HG02798 (cell line): ENCODE measurements around the gene NMUR1.
A peak's percentile ranks its signal among the peaks of the same experiment; 100 is the strongest.

ENCODE experiments used
- ATAC-seq: cut with Tn5 transposase; IDR thresholded peaks from one replicate; pipeline ENCODE4 v1.9.1; 2021; ENCODE audit warnings: mild to moderate bottlenecking; ENCODE audit not compliant: unreplicated experiment, poor library complexity

NMUR1 gene

DNA sequence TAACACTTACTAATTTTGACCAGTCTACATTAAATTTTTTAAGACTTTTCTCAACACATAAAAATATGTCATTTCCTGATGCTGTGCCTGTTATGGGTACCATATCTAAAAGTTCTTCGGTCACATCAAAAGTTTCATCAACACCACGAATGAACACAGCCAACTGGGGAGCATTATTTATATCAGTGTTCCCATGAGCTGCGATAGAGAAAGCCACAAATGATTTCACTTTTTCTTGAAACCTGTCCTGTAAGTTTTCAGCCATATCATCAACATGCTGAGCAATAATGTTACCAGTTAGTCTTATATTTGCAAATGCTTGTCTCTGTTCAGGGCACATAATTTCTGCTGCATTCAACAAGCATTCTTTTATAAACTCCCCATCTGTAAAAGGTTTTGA, 35.6 kb downstream of the NMUR1 start:
- no peak for ATAC-seq

DNA sequence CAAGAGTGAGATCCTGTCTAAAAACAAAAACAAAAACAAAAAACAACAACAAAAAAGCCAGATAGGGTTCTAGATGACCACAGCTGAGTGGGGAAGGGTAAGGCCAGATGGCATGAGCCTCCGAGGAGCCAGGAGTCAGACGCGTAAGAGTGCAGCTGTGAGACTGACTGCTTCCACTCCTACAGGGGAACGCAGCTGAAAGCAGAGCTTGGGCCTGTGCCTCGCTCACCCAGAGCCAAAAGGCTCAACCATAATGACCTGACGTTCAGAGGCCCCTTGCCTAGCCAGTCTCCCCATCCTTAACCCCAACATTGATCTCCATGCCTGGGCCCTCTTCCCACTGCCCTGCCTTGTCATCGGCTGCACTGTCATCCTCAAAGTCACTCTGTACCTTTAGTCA, 39.4 kb downstream of the NMUR1 start:
- no peak for ATAC-seq

DNA sequence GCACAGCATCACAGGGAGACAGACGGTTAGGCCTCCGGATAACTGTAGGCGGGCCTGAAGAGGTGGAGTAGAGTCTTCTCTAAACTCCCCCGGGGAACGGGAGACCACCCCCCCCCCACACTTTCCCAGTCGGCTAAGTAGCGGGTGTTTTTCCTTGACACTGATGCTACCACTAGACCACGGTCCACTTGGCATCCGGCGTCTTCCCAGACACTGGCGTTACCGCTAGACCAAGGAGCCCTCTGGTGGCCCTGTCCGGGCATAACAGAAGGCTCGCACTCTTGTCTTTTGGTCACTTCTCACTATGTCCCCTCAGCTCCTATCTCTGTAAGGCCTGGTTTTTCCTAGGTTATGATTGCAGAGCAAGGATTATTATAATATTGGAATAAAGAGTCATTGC, 40.3 kb downstream of the NMUR1 start:
- ATAC-seq: no peak

DNA sequence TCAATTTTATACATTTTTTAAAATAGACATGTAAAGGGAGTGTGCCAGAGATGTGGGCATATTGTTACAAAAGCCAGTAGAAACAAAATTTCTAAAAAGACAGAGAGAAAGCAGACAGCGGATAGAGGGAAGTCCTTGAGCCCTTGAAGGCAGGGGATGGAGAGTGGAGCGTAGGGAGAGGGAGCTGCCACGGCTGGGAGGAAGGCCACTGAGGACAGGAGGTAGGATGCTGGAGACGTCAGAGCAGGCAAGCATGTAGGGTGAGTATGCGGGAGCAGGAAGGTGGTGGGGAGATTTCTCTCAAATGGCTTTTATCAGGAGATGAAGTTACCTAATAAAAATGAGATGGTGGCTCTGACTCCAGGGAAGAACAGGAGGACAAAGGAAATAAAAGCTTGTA, 41.9 kb downstream of the NMUR1 start:
- ATAC-seq: no peak

DNA sequence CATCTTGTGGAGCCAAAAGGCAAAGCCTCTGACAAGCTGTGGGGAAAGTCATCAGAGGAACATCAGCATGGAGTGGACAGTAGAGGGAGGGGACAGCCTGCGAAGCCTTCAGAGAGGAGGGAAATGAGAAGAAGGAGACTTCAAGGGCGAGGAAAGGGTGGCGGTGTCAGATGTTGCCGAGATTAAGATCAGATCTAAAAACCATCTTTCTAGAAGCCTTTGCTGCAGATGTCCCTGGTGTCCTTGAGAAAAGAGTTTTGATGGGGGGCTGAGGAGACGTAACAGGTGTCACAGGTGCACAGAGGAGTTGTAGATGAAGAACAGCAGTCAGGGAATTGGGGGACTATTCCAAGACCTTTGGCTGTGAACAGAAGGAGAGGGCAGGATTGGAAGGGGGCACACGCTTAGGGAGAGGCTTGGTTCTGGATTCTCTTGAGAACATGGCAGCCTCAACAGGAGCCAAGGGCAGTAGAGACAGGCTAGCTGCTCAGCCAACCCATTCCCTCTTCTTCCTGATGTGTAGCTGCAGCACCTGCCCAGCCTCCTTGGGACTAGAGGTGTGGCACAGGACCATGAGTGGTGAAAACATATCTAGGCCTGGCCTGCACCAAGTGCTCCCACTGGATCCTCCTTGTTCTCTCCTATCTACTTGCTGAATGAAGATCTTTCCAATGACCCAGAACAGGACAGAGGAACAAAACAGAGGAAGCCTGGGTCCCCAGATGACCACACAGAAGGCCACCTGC, 43.2 kb downstream of the NMUR1 start:
- ATAC-seq: no peak

DNA sequence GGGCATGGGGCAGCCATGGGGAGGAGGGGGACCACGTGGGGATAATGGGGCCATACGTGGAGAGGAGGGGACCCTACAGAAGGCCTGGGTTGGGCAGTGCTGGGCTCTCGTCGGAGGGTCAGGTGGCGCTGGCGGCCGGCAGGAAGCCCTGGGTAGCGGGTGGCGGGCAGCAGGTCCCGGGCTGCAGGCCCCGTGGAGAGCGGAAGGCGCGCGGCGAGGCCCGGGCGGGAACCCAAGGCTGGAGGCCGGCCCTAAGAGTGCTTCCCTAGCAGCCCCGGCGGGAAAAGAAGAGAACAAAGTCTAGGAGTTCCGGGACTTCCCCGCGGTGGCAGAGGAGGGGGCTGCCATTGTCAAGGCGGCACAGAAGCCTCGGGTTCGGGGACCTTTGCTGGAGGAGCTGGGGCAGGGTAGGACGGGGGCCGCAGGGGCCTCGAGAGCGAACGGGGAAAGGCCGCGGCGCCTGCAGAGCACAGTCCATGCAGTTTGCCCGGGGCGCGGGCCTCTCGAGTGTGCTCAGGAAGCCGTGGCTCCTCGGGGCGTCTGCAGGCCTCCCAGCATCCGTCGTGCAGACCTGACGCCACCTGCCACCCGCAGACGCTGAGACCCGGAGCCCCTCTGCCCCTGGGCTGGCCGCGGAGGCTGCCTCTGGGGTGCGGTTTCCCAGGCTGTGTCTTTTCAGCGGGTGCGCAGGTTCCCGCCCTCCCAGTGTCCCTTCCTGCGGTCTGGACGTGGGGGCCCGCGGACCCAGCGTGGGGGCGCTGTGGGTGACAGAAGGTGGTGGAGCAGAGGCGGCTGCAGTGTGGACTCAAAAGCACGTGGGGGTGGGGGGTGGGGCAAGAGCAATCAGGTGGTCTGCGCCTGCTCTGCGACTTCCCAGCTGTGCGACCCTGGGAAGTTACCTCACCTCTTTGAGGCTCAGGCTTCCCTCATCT, 46.6 kb downstream of the NMUR1 start:
- ATAC-seq: peak; percentile 23

DNA sequence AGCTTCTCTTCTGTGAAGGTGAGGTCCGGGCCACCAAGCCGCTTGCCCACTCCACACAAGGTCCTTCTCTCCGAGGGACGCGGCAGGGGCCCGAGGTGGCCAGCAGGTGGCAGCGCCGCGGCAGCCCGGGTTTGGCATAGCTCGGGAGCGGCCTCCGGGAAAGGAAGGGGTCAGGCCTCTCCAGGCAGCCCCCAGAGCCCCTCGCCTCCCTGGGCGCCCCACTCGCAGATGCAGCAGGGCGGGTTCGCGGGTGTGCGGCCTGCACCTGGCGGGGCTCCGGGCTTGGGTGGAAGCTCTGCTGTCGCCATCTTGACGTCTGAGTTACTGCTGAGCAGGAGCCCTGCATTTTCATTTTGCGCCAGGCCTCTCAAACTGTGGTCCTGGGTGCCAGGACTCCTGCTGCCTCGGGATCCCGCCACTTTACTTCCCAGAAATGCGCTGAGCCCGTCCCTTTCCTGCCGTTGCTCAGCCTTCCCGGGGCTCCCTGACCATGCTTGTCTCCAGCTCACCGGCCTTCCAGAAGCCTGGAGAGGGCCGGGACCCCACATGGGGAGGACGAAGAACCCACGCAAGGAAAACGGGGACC, 47.3 kb downstream of the NMUR1 start:
- ATAC-seq: peak; percentile 73

DNA sequence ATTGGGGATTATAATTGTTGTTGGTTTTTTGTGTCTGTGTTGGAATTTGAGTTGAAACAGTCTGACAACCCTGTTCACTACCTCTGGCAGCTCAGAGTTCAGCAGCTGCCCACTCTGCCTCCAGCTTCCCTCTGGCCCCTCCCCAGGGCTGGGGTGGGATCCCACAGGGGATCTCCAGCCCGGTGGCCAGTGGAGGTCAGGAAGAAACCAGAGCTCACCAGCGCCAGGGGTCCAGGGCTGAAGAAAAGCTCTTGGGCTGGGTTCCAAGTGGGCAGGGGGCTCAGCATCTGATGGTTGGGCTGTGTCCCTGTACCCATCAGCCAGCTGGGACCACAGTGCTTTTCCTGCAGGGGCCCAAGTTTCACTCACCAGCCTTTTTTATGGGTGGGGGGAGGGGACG, 49.5 kb downstream of the NMUR1 start:
- no peak for ATAC-seq

DNA sequence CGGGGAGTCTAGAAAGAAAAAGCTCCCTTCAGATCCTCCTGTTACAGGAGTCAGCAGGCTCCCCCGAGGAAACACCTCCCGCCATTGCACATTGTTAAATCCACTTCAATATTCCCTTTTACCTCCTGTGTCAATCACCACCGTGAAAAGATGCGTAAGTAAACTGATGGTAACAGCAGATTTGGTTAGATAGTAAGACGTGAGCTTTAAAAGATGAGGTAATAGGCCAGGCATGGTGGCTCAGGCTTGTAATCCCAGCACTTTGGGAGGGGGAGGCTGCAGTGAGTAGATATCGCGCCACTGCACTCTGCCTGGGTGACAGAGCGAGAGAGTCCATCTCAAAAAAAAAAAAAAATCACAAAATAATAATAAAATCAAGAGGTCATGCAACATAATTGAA, 50.8 kb downstream of the NMUR1 start:
- no peak for ATAC-seq

DNA sequence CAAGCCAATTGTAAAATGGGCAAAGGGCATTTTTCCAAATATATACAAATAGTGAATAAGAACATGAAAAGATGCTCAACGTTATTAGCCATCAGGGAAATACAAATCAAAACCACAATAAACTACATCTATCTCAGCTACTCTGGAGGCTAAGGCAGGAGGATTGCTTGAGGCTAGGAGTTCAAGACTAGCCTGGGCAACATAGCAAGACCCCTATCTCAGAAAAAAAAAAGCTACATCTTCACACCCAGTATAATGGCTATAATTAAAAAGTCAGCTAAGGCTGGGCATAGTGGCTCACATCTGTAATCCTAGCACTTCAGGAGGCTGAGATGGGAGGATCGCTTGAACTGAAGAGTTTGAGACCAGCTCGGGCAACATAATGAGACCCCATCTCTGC, 53.3 kb downstream of the NMUR1 start:
- no peak for ATAC-seq

DNA sequence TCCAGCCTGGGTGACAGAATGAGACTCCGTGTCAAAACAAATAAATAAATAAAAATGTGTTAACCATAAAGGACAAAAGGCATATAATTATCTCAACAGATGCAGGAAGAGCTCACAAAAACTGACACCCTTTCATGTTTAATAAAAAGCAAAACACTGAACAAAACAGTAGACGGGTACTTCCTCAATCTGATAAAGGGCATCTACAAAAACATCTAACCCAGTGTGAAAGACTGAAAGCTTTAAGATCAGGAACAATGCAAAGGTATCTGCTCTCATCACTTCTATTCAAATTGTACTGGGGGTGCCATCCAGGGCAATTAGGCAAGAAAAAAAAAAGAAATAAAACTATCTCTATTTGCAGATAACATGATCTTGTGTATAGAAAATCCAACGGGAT, 54.3 kb downstream of the NMUR1 start:
- ATAC-seq: no peak
